A549 (cell line): ENCODE measurements around the gene LCA5.

ENCODE experiments used
- CBX2 ChIP-seq: fragments of 200-600 bp; sonication (generic); IDR thresholded peaks from 2 replicates; pipeline ENCODE4 v1.6.1; 2016; ENCODE audit warnings: low read depth, mild to moderate bottlenecking, borderline replicate concordance
- CEBPB ChIP-seq, 2 experiments: fragments of >200 bp in 1 of 2; sonication (Bioruptor Twin) in 1 of 2; formaldehyde crosslinking in 1 of 2; IDR thresholded peaks; 2 replicates each; pipeline ENCODE4 v1.6.1; 2012 to 2016
- CHD2 ChIP-seq: fragments of 150-350 bp; IDR thresholded peaks from 2 replicates; pipeline ENCODE4 v1.6.1; 2014; ENCODE audit warnings: low read length; ENCODE audit not compliant: partially characterized antibody
- CHD4 ChIP-seq: fragments of 200-600 bp; sonication (generic); IDR thresholded peaks from 2 replicates; pipeline ENCODE4 v1.6.1; 2016; ENCODE audit warnings: antibody characterized with exemption, mild to moderate bottlenecking, borderline replicate concordance
- CTCF ChIP-seq: fragments of >200 bp; sonication (Bioruptor Twin); formaldehyde crosslinking; IDR thresholded peaks from 3 replicates; pipeline ENCODE4 v1.5.1; 2016
- JUNB ChIP-seq: fragments of >200 bp; sonication (Bioruptor Twin); formaldehyde crosslinking; IDR thresholded peaks from 2 replicates; pipeline ENCODE4 v1.6.1; 2016
- MAZ ChIP-seq: fragments of 150-350 bp; IDR thresholded peaks from 2 replicates; pipeline ENCODE4 v1.6.1; 2014; ENCODE audit warnings: antibody characterized with exemption, low read depth, low read length, borderline replicate concordance
- MYC ChIP-seq: IDR thresholded peaks from 2 replicates; pipeline ENCODE4 v1.6.1; 2012; ENCODE audit warnings: mild to moderate bottlenecking, inconsistent platforms, low read length, improper control_type of control experiment, borderline replicate concordance
- PBX3 ChIP-seq: IDR thresholded peaks from 2 replicates; pipeline ENCODE4 v1.6.1; 2012
- PHF8 ChIP-seq: fragments of 200-600 bp; sonication (generic); IDR thresholded peaks from 2 replicates; pipeline ENCODE4 v1.6.1; 2016; ENCODE audit warnings: low read depth, mild to moderate bottlenecking, antibody characterized with exemption, moderate library complexity, borderline replicate concordance
- POLR2A ChIP-seq: IDR thresholded peaks from 2 replicates; pipeline ENCODE4 v1.6.1; 2012; ENCODE audit warnings: mild to moderate bottlenecking, low read length
- USF2 ChIP-seq: fragments of 450-650 bp; IDR thresholded peaks from 2 replicates; pipeline ENCODE4 v1.6.1; 2014; ENCODE audit warnings: antibody characterized with exemption

GRCh38 chr6:79544939-79545450 lies 7.8 kb upstream of the LCA5 start:
- TF ChIP-seq CTCF: no peak
- no peak for TF ChIP-seq CEBPB (IDR thresholded peaks at IDR 0.05)
- TF ChIP-seq CBX2: no peak
- TF ChIP-seq MAZ: no peak
- no peak for TF ChIP-seq POLR2A
- TF ChIP-seq JUNB: peak; percentile 22; the same call in 1 of the 2 replicates
- no peak for TF ChIP-seq MYC
- 0 out of 2 replicates have a peak, but pooled peaks have one; percentile 34 for TF ChIP-seq PBX3
- no peak for TF ChIP-seq PHF8
- TF ChIP-seq CHD4: no peak
- no peak for TF ChIP-seq USF2
- TF ChIP-seq CHD2: no peak
